GM21526 (cell line): ENCODE results near the gene IQCH.

Experiments used
- ATAC-seq: cut with Tn5 transposase; IDR thresholded peaks from one replicate; pipeline ENCODE4 v1.9.1; 2021; ENCODE audit warnings: moderate library complexity; ENCODE audit not compliant: unreplicated experiment, low FRiP score

Gene IQCH

GRCh38 chr15:67254238-67255175 lies at the start of gene IQCH, which contains the start of gene AAGAB:
Gene IQCH, plus strand, starts transcription at chr15:67254786. Its CDS starts 111 bp downstream, at chr15:67254897.
Gene AAGAB, minus strand, starts transcription at chr15:67254661. Its CDS starts 30 bp downstream, at chr15:67254631.
- ATAC-seq, result peak; percentile 84

- no peak for ATAC-seq
Measured at GRCh38 chr15:67207555-67208207, 46.9 kb upstream of the IQCH start.

GRCh38 chr15:67208396-67208795 lies 46.2 kb upstream of the IQCH start:
- ATAC-seq, result no peak

GRCh38 chr15:67210555-67211168 lies 43.9 kb upstream of the IQCH start:
- ATAC-seq, result no peak

GRCh38 chr15:67212684-67213367 lies 41.8 kb upstream of the IQCH start:
- no peak for ATAC-seq

- ATAC-seq, result no peak
Measured at GRCh38 chr15:67215102-67215501, 39.5 kb upstream of the IQCH start.

- ATAC-seq, result no peak
Measured at GRCh38 chr15:67216859-67217258, 37.7 kb upstream of the IQCH start.

- no peak for ATAC-seq
Measured at GRCh38 chr15:67218428-67218827, 36.2 kb upstream of the IQCH start.

- ATAC-seq, result no peak
Measured at GRCh38 chr15:67219288-67219687, 35.3 kb upstream of the IQCH start.

- no peak for ATAC-seq
Measured at GRCh38 chr15:67224889-67225288, 29.7 kb upstream of the IQCH start.

- no peak for ATAC-seq
Measured at GRCh38 chr15:67225336-67225735, 29.2 kb upstream of the IQCH start.

GRCh38 chr15:67227431-67227830 lies 27.2 kb upstream of the IQCH start:
- no peak for ATAC-seq

- ATAC-seq, result no peak
Measured at GRCh38 chr15:67227846-67228245, 26.7 kb upstream of the IQCH start.

- no peak for ATAC-seq
Measured at GRCh38 chr15:67228286-67228685, 26.3 kb upstream of the IQCH start.

GRCh38 chr15:67230504-67230903 lies 24.1 kb upstream of the IQCH start:
- ATAC-seq, result no peak

GRCh38 chr15:67232591-67232990 lies 22.0 kb upstream of the IQCH start:
- ATAC-seq, result no peak

GRCh38 chr15:67240235-67241131 lies 14.1 kb upstream of the IQCH start:
- no peak for ATAC-seq

- ATAC-seq, result peak; percentile 69
Measured at GRCh38 chr15:67241132-67241855, 13.3 kb upstream of the IQCH start.

GRCh38 chr15:67242708-67243111 lies 11.9 kb upstream of the IQCH start:
- ATAC-seq, result no peak
